ENCODE results near the gene TBC1D9.
"Not testable (repeated sequence)": the region's sequence is repeated elsewhere in the genome, so short reads cannot be mapped to it uniquely, and the experiment has no call there.

TBC1D9 gene

GRCh38 chr4:140756319-140757231 lies at the start of gene TBC1D9:
TBC1D9 (minus strand) TSS chr4:140756385; CDS start chr4:140756045, 340 bp downstream.
- DNase-seq: peak; percentile 60

GRCh38 chr4:140805293-140805692 lies 49.1 kb upstream of the TBC1D9 start:
- no peak for DNase-seq

- no peak for DNase-seq
Measured at GRCh38 chr4:140802591-140802990, 46.4 kb upstream of the TBC1D9 start.

DNA sequence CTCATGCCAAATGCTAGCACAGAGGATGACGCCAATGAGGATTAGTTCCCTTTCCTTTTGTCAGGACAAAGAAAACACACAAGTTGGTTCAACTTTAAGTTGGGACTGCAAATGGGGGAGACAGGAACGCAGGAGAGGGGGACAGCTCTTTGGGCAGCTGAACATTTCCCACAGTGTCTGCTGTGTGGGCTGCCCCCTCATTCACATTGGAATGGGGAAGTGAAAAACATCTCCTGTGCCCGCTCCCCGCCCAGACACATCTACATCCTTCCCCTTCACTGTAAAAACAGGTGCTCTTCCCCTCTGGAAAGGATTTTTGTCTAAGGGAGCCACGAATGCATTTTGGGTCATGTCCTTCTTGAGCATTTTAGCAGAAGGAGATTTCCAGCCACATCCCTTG lies 44.5 kb upstream of the TBC1D9 start:
- no peak for DNase-seq

DNA sequence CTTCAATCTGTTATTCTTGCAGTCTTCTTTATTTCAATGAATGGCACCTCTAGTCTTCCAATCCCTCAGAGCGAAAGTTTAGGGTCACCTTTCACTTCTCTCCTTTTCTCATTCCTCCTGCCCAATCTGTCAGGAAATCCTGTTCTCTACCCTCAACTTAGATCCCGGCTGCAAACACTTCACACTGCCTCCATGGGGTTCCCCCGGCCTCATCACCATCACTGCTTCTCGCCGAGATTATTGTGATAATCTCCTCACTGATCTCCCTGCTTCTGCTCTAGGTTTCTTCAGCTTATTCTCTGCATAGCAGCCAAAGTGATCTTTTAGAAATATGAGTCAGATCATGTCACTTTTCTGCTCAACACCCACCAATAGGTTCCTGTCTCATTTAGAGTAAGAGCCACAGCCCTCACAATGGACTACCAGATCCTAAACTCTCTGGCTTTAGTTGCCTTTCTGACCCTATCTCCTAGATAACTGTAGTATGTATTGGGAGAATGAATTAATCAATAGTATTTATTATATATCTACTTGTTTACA lies 43.6 kb upstream of the TBC1D9 start:
- no peak for DNase-seq

- no peak for DNase-seq
Measured at GRCh38 chr4:140793291-140793690, 37.1 kb upstream of the TBC1D9 start.

- no peak for DNase-seq
Measured at GRCh38 chr4:140790765-140791164, 34.6 kb upstream of the TBC1D9 start.

DNA sequence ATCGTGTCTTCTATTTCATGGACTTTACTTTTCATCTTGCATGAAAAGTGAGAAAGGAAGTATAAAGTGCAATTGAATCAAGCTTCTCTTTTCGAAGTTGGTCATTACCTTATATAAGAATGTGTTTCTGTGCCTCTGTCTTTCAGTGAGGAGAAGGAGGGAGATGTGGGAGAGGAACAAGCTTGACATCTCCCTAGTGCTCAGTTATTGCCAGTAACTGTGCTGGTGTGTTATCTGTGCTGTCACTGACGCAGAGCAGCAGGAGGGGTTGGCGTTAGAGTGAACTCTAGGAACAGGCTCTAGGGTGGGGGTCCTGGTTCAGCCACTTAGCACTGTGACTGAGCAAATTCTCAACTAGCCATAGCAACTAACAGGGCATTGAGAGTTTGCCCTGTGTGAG lies 34.0 kb upstream of the TBC1D9 start:
- DNase-seq: no peak

DNA sequence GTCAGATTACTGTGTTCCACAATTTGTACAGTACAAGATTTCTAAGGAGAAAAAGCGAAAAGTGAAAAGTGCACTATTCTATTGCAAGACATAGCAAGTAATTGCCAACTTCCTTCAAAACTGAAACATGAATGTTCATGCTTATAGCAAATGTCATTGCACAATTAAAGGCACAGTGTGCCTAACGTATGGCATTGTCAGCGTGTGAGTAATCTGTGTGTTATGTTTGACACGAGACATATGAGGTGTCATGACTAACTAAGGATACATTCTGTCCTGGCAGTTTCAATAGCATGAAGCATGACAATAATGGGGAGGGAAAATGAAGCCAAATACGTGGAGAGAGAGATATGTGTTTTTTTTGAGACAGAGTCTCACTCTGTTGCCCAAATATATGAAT lies 33.6 kb upstream of the TBC1D9 start:
- DNase-seq: no peak

DNA sequence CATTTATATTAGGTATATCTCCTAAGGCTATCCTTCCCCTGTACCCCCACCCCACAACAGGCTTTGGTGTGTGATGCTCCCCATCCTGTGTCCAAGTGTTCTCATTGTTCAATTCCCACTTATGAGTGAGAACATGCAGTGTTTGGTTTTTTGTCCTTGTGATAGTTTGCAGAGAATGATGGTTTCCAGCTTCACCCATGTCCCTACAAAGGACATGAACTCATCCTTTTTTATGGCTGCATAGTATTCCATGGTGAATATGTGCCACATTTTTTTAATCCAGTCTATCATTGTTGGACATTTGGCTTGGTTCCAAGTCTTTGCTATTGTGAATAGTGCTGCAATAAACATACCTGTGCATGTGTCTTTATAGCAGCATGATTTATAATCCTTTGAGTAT lies 26.6 kb upstream of the TBC1D9 start:
- not testable (repeated sequence) for DNase-seq

DNA sequence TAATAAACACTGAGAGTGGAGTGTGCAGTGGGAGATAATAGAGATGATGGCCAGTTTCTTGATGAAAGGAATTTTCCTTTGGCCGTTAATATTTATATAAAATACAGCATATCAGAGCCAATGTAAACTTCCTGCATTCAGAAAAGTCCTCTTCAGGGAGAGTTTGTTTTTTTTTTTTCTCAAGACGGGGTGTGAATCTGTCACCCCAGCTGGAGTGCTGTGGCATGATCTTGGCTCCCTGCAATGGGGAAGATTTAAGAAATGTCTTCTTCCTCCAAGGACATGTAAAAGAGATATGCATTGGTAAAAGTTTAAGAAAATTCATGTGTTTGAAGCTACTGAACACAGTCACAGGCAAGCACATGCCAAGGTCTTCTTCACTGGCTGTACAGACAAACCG lies 25.4 kb upstream of the TBC1D9 start:
- no peak for DNase-seq

- DNase-seq: no peak
Measured at GRCh38 chr4:140777894-140778293, 21.7 kb upstream of the TBC1D9 start.

DNA sequence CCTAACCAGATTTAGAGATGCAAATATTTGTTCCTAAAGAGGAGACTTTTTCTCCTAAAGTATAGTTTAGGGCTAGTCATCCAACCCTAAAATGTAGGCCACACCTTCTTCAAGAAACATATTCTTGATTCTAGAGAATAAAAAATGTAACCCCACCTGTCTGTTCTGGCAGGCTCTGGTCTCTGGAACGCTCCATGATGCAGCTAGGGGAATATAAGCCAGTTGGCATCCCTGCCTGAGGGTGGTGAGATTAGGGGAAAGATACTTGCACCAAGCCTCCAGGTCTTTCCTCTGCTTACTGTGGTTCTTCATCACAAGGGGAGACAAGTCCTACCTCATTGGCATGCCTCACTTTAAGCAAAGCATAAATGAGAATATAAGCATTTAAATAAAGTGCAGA lies 21.2 kb upstream of the TBC1D9 start:
- no peak for DNase-seq

- no peak for DNase-seq
Measured at GRCh38 chr4:140776556-140776955, 20.4 kb upstream of the TBC1D9 start.

DNA sequence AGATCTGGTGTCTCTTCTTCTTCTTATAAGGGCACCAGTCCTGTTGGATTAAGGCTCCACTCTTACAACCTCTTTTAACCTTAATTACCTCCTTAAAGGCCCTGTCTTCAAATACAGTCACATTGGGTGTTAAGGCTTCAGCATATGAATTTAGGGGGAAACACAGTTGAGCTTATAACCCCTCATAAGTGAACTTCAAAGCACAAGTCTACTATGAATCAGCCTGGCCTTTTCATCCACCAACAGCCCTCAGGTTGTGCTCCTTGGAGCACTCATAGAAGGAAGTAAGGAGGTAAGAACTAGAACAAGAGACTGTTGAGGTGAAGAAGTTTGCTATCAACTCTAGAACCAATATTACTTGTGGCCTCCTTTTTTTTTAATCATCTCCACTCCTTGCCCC lies 18.8 kb upstream of the TBC1D9 start:
- DNase-seq: no peak

DNA sequence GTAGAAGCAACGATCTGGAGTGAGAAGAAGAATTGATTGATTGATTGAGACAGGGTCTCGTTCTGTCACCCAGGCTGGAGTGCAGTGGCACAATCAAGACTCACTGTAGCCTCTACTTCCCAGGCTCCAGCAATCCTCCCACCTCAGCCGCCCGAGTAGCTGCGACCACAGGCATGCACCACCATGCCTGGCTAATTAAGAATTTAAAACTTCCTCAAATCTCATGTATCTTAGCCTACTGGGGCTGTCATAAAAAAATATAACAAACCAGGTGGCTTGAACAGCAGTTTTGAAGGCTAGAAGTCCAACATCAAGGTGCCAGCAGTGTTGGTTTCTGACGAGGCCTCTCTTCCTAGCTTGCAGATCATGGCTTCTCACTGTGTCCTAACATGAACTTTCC lies 18.3 kb upstream of the TBC1D9 start:
- DNase-seq: no peak

GRCh38 chr4:140769209-140769608 lies 13.0 kb upstream of the TBC1D9 start:
- no peak for DNase-seq

GRCh38 chr4:140764785-140765392 lies 8.7 kb upstream of the TBC1D9 start:
- DNase-seq: no peak

- DNase-seq: no peak
Measured at GRCh38 chr4:140762202-140762601, 6.0 kb upstream of the TBC1D9 start.

- no peak for DNase-seq
Measured at GRCh38 chr4:140757232-140757630, 1.0 kb upstream of the TBC1D9 start.

DNA sequence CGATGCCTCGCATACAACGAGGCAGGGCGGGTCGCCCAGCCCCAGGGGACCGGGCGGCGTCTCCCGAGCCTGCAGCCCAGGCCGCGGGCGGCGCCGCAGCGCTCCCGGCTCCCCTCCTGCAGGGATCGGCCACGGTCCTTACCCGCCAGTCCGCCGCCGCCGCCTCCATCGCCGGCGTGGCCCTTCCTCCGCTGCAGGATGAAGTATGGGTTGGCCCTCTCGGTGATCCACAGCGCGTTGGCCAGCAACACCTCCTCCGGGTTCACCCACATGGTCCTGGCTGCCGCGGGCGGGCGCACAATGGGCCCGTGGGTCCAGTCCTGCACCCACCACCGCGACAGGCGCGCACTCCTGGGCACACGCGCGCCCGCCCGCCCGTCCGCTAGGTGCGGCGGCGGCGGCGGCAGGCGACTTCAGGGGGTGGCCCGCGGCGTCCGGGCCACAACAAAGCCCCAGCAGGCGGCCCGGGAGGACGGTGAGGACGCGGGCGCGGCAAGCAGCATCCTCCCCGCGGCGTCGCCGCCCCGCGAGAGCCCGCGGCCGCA lies 339 bp downstream of the TBC1D9 start:
- DNase-seq: no peak

GRCh38 chr4:140754918-140755773 lies 1.0 kb downstream of the TBC1D9 start:
- peak; percentile 7 for DNase-seq

DNA sequence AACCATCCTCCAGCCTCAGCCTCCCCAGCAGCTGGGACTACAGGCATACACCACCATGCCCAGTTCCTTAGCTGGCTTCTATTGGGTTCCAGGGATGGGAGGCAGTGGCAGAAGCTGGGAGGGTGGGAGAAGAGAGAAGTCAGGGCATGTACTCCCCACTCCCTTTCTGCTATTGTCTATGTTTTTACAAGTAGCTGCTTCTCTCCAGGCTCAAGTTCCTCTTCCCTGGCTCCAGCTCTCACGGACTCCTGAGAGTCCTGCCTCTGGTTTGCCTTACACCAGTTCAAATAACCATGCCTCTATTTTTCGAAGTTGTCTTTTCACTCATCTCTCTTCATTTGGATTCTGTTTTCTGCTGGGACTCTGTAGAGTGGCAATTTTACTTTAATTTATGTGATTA lies 2.9 kb downstream of the TBC1D9 start:
- DNase-seq: no peak
